ENCODE measurements around the gene FGD4.

Gene FGD4

GRCh38 chr12:32413412-32413811 lies 14.1 kb downstream of the FGD4 start:
- H3K4me3 ChIP-seq (ENCODE audit: low read depth in 1 of 2, low read length in 2 of 2): no peak overlapping the region
- no peaks in the 10 kb centered on the region for H3K9me3 ChIP-seq (ENCODE audit: insufficient read depth, low read length, severe bottlenecking)
- H3K79me2 ChIP-seq (ENCODE audit: insufficient read depth, low read length): no peaks in the 10 kb centered on the region
- H3K27me3 ChIP-seq (ENCODE audit: insufficient read depth, low read length, poor library complexity): no peaks in the 10 kb centered on the region
- H3K9ac ChIP-seq (ENCODE audit: low read depth, low read length): no peak overlapping the region
- TF ChIP-seq EZH2 (IDR thresholded peaks at IDR 0.05; ENCODE audit: borderline replicate concordance, low read depth, low read length, severe bottlenecking): no peak
- TF ChIP-seq CTCF (IDR thresholded peaks at IDR 0.05; ENCODE audit: borderline replicate concordance, extremely low read depth, low read length, poor library complexity, severe bottlenecking): no peak
- ATAC-seq (ENCODE audit: insufficient read depth, low read depth) (no peak), DNase-seq (no peak)
- H3K4me2 ChIP-seq (ENCODE audit: insufficient read depth, low read length): no peak overlapping the region
- H3K36me3 ChIP-seq (ENCODE audit: insufficient read depth, low read length): no peaks in the 10 kb centered on the region
- H2AFZ ChIP-seq (ENCODE audit: low read depth, low read length): no peak overlapping the region
- H3K4me1 ChIP-seq (ENCODE audit: insufficient read depth, low read length): no peaks in the 10 kb centered on the region
- H4K20me1 ChIP-seq (ENCODE audit: insufficient read depth, low read length): no peaks in the 10 kb centered on the region
- no peak overlapping the region for H3K27ac ChIP-seq (ENCODE audit: low read length)

DNA sequence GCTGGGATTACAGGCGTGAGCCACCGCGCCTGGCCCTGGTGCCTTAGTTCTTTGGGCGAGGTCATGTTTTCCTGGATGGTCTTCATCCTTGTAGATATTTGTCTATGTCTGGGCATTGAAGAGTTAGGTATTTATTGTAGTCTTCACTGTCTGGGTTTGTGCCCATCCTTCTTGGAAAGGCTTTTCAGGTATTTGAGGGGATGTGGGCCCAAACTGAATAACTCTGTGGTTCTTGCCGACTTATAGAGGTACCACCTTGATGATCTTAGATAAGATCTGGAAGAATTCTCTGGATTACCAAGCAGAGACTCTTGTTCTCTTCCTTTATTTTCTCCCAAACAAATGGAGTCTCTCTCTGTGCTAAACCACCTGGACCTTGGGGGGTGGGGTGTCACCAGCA lies 18.9 kb downstream of the FGD4 start:
- H3K9ac ChIP-seq (ENCODE audit: low read depth, low read length): no peak overlapping the region
- H3K27ac ChIP-seq (ENCODE audit: low read length): no peak overlapping the region
- H3K9me3 ChIP-seq (ENCODE audit: insufficient read depth, low read length, severe bottlenecking): no peaks in the 10 kb centered on the region
- no peak overlapping the region for H3K4me2 ChIP-seq (ENCODE audit: insufficient read depth, low read length)
- no peaks in the 10 kb centered on the region for H4K20me1 ChIP-seq (ENCODE audit: insufficient read depth, low read length)
- H3K27me3 ChIP-seq (ENCODE audit: insufficient read depth, low read length, poor library complexity): no peaks in the 10 kb centered on the region
- no peaks in the 10 kb centered on the region for H3K36me3 ChIP-seq (ENCODE audit: insufficient read depth, low read length)
- no peak for ATAC-seq (ENCODE audit: insufficient read depth, low read depth)
- no peaks in the 10 kb centered on the region for H3K4me1 ChIP-seq (ENCODE audit: insufficient read depth, low read length)
- DNase-seq: no peak
- no peak overlapping the region for H2AFZ ChIP-seq (ENCODE audit: low read depth, low read length)
- no peak overlapping the region for H3K4me3 ChIP-seq (ENCODE audit: low read depth in 1 of 2, low read length in 2 of 2)
- no peaks in the 10 kb centered on the region for H3K79me2 ChIP-seq (ENCODE audit: insufficient read depth, low read length)
- TF ChIP-seq EZH2 (IDR thresholded peaks at IDR 0.05; ENCODE audit: borderline replicate concordance, low read depth, low read length, severe bottlenecking): no peak
- no peak for TF ChIP-seq CTCF (IDR thresholded peaks at IDR 0.05; ENCODE audit: borderline replicate concordance, extremely low read depth, low read length, poor library complexity, severe bottlenecking)

DNA sequence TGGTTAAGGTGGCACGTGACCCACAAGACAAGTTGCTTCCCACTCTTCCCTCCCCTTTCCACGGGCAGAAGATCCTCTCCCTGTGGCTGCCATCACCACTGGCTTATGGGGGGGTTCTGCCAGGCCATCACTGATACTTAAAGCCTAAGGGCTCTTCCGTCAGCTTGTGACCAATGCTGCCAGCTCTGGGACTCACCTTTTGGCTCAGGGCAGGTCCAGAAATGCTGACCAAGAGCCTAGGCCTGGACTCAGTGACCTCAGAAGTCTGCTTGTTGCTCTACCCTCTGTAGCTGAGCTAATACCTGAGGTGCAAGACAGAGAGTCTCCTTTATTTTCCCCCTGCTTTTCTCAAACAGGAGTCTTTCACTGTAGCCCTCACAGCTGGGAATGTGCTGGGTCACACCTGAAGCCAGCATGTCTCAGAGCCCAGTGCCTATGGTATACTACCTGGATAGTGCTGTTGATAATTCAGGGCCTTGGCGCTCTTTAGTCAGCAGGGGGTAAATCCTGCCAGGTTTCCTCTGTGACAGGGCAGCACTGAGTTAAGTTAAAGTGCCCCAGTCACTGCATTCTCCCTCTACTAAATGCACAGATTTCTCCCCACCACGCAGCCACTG lies 19.7 kb downstream of the FGD4 start:
- Histone ChIP-seq H3K4me3 (ENCODE audit: low read depth in 1 of 2, low read length in 2 of 2) (no peak overlapping the region), H3K9me3 (ENCODE audit: insufficient read depth, low read length, severe bottlenecking) (no peaks in the 10 kb centered on the region), H3K27ac (ENCODE audit: low read length) (no peak overlapping the region), H3K9ac (ENCODE audit: low read depth, low read length) (no peak overlapping the region), H3K36me3 (ENCODE audit: insufficient read depth, low read length) (no peaks in the 10 kb centered on the region), H3K4me2 (ENCODE audit: insufficient read depth, low read length) (no peak overlapping the region), H4K20me1 (ENCODE audit: insufficient read depth, low read length) (no peaks in the 10 kb centered on the region), H3K27me3 (ENCODE audit: insufficient read depth, low read length, poor library complexity) (no peaks in the 10 kb centered on the region), H3K4me1 (ENCODE audit: insufficient read depth, low read length) (no peaks in the 10 kb centered on the region), H2AFZ (ENCODE audit: low read depth, low read length) (no peak overlapping the region), H3K79me2 (ENCODE audit: insufficient read depth, low read length) (no peaks in the 10 kb centered on the region)
- TF ChIP-seq CTCF (IDR thresholded peaks at IDR 0.05; ENCODE audit: borderline replicate concordance, extremely low read depth, low read length, poor library complexity, severe bottlenecking) (no peak), EZH2 (IDR thresholded peaks at IDR 0.05; ENCODE audit: borderline replicate concordance, low read depth, low read length, severe bottlenecking) (no peak)
- DNase-seq (no peak), ATAC-seq (ENCODE audit: insufficient read depth, low read depth) (no peak; the same call in 2 of the 3 replicates)
